Prostate gland (tissue), 2 donors: ENCODE data around the gene ARG1.
"Not testable (repeated sequence)": the region's sequence is repeated elsewhere in the genome, so short reads cannot be mapped to it uniquely, and the experiment has no call there.

Experiments
- CTCF ChIP-seq, 4 experiments: fragments of 200-600 bp in 2 of 4; fragments of 450-650 bp in 2 of 4; sonication (generic) in 2 of 4; IDR thresholded peaks; 1 replicate in 3 of 4; 2 replicates in 1 of 4; pipeline ENCODE4 v1.5.1; 2016 to 2019; ENCODE audit warnings: antibody characterized with exemption in 4 of 4, mild to moderate bottlenecking in 2 of 4, moderate library complexity in 2 of 4
- POLR2A ChIP-seq: fragments of 450-650 bp; IDR thresholded peaks from one replicate; pipeline ENCODE4 v1.6.1; 2016; ENCODE audit warnings: antibody characterized with exemption, mild to moderate bottlenecking

GRCh38 chr6:131530936-131531335 lies 42.1 kb upstream of the ARG1 start:
- not testable (repeated sequence) for TF ChIP-seq CTCF (IDR thresholded peaks at IDR 0.05); POLR2A
